ENCODE data around the gene RPRD2.

GRCh38 chr1:150320667-150320978 is 43.3 kb upstream of the RPRD2 start:
- TF ChIP-seq, protein P1, sequence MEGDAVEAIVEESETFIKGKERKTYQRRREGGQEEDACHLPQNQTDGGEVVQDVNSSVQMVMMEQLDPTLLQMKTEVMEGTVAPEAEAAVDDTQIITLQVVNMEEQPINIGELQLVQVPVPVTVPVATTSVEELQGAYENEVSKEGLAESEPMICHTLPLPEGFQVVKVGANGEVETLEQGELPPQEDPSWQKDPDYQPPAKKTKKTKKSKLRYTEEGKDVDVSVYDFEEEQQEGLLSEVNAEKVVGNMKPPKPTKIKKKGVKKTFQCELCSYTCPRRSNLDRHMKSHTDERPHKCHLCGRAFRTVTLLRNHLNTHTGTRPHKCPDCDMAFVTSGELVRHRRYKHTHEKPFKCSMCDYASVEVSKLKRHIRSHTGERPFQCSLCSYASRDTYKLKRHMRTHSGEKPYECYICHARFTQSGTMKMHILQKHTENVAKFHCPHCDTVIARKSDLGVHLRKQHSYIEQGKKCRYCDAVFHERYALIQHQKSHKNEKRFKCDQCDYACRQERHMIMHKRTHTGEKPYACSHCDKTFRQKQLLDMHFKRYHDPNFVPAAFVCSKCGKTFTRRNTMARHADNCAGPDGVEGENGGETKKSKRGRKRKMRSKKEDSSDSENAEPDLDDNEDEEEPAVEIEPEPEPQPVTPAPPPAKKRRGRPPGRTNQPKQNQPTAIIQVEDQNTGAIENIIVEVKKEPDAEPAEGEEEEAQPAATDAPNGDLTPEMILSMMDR (IDR thresholded peaks at IDR 0.05) = no peak
- no peak for TF ChIP-seq POLR2A (IDR thresholded peaks at IDR 0.05)
